Activated CD4-positive, alpha-beta T cell treated with anti-CD3 and anti-CD28 coated beads for 1 hour (primary cell): ENCODE measurements around the gene SHC4.
"Not testable (repeated sequence)": the region's sequence is repeated elsewhere in the genome, so short reads cannot be mapped to it uniquely, and the experiment has no call there.

Experiments used
- DNase-seq: peaks from one replicate; pipeline ENCODE4 v3.0.0-alpha.2; 2020

The SHC4 gene

DNA sequence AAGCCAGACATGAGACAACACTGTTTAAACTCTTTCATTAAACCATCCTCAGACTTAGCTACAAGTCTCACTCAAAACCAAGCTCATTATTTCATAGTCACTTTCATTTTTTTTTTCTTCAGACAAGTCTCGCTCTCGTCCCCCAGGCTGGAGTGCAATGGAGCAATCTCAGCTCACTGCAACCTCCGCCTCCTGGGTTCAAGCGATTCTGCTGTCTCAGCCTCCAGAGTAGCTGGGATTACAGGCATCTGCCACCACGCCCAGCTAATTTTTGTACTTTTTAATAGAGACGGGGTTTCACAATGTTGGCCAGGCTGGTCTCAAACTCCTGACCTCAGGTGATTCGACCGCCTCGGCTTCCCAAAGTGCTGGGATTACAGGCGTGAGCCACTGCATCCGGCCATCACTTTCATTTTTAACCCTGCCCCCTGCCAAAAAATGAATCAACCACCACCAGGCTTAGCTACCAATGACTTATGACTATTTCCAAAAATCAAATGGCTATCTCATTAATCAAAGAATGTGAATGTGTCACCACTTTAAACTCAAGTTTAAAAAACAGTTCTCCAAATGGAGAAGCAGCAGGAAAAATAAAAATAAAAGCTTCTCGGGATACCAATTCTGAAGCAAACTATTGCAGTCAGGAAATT lies 173.1 kb downstream of the SHC4 start:
- DNase-seq, result not testable (repeated sequence)

DNA sequence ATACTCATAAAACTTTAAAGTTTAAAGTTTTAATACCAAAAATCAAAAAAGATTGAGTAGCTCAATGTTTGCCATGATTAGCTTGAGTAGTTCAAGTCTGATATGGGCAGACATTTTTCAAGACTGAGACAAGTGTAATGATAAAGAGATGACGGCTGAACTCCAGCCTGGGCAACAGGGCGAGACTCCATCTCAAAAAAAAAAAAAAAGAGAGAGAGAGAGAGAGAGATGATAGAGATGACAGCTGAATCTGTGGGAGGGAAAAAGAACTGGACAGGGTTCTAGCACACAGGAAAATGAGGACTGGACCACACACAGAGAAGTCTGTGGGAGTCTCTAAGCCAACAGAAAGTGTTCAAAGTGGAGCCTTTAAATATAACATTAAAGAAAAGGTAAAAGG lies 178.0 kb downstream of the SHC4 start:
- no peak for DNase-seq

DNA sequence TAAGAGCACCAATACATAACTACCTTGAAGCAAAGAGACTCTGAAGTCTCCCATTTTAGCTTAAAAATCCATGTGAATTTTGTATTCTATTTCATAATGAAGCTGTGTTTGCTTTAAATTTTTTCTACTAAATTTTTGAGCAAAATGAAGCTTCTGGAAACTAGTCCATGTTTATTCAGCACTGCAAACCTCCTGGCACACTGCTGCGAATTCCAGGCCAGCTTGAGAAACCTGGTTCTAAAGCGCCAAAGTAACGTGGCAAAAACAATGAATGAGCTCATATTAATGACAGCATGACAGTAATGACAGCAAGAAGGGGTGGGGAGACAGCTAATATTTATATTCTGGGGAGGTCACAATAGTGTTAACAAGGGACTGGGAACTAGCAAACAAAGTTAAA lies 178.5 kb downstream of the SHC4 start:
- no peak for DNase-seq

DNA sequence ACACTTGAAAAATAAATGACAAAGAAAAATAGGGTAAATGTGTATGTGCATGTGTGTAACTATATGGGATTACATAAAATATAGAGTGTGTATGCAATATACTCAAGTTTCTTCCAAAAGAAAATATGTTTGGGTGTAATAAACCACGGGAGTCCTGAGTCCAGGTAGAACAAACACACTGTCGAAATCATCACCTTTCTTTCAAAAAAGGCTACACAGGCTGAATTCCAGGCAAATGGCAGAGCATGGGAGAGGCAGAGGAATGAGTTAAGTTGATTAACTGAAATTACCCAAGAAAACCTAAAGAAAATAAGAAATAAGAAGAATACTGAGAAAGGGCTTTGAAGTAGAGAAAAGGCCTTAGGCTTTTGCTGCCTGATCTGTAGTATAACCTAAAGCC lies 179.0 kb downstream of the SHC4 start:
- DNase-seq, result no peak

DNA sequence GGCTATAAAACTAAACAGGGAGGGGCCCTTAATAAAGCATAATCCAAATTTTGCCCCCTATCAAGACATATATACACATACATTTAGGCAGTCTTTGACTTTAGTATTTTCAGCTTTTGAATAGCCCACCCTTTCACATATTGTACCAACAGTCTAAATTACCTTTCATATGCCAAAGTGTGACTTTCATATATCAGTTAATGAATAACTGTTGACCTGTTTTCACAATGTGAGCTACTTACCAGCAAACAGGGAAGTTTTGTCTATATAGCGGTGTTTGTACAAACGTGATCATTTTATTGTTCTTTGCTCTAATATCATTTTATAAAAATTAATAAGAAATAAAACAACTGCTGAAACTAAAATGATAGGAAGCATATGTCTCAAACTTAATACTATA lies 180.8 kb downstream of the SHC4 start:
- no peak for DNase-seq

DNA sequence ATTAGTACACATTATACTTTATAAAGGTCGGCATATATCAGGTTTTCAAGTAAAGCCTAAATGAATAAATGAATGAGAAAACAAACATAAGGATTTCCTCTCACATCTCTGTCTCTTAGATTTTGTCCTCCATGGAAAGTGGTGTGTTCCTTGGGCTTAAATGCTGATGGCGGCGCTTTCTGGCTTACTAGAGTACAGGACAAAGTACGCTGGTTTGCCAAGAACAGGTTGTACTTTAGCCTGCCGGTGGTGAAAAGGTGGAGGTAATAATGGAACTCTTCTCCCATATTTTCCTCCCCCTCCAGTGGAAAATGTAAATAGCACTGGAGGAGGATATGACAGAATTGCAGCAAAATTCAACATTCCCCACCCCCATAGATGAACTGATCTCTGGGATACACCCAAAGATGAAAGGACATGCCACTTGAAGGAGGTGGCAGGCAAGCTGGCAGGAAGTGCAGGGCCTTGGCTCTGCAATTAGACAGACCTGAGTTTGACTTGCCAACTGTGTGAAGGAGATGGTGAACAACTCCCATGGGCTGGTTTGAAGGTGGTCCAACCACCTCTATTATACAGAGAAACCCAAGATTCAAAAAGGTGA lies 182.1 kb downstream of the SHC4 start:
- DNase-seq, result no peak

DNA sequence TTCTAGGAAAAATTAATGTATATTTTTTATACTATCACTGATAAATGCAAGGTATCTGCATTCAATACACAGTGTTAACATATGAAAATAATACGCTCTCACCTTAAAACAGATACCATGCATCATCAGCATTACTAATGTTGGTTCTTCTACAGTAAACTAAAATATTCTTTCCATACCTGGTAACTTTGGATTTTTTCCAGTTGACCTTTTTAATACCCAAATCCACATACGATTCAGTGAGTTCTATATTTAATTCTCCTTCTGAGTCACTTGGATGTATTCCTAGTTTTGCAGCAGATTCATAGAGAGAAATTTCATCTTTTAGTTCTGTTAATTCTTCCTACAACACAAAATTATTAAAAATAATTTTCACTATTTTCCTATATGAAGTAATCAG lies 182.7 kb downstream of the SHC4 start:
- no peak for DNase-seq

DNA sequence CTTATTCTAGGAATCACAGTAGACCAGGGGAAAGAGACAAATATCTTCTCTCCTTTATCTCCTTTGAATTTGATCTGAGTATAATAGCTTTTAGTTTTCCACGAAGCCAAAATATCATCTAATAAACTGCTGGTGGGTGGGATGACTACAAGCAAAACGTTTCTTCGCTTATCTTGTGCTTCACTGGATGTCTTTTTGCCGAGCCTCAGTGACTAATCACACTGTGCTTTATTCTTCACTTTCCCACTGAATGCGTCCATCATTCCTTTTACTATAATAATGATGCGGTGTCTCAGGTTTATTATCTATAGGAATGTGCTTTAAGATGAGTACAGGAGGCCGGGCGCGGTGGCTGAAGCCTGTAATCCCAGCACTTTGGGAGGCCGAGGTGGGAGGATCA lies 185.4 kb downstream of the SHC4 start:
- no peak for DNase-seq

DNA sequence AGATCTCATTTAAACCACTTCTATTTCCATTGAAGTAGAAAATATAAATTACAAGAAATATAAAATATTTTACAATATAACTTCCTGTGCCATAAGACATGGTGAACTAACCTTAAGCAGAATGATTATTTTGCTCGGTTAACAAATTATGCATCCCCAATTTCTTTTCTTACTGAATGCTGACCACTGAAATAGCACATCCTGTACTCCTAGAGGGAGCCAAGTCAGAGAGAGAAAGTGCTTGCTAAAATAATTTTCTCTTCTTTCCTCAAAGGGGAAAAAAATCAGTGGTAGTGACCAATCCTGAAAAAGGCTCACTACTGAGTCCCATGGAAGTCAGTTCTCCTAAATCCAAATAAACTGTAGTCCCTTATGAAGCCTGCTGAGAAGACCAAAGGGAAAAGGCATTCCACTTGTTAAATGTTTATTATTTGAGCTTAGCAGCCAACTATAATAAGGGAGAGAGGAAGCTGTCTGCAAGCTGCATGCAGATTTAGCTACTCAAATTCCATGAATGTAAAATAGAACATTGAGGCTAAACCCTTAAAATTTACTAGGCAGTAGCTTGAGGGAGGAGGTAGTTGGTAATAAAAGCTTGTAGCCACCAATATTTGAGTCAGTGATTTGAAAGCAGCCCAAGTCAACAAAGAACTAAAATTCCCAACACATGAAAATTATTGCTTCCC lies 185.9 kb downstream of the SHC4 start:
- no peak for DNase-seq

DNA sequence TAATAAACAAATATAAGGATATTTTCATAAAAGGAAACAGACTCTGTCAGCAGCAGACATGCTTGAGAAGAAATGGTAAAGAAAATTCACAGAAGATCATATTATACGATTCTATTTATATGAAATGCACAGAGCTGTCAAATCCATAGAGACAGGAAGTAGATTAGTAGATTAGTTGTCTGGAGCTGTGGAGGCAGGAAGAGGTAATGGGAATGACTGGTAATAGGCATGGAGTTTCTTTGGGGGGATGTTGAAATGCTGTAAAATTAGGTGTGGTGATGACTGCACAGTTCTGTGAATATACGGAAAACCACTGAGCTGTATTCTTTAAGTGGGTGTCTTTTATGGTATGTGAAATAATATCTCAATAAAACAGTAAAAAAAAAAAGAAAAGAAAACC lies 188.2 kb downstream of the SHC4 start:
- DNase-seq, result no peak

DNA sequence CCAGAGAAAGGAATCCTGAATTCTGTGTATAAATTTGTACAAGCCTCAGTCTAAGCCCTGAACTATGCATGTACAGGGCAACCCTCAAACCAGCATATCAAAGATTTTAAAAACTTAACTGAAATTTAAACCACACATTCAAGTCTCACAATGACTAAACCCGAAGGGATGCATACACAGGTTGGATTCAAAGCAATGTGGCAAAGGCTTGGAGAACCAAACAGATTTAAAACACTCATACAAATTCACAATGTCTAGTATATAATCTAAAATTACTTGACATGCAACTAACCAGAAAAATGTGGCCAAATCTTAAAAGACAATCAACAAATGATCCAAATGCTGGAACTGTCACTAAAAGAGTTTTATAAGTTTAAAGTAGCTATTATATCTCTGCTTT lies 189.2 kb downstream of the SHC4 start:
- DNase-seq, result no peak
